OCI-M2 (cell line): Measurements from ENCODE around the gene EPHA6.

Source experiments
- DNase-seq: peaks from one replicate; lab custom pipeline; 2025; ENCODE audit not compliant: unreplicated experiment; lab: John Stamatoyannopoulos, UW

EPHA6 gene

GRCh38 chr3:97689111-97689510 is 874.7 kb downstream of the EPHA6 start:
- no peak for DNase-seq

DNA sequence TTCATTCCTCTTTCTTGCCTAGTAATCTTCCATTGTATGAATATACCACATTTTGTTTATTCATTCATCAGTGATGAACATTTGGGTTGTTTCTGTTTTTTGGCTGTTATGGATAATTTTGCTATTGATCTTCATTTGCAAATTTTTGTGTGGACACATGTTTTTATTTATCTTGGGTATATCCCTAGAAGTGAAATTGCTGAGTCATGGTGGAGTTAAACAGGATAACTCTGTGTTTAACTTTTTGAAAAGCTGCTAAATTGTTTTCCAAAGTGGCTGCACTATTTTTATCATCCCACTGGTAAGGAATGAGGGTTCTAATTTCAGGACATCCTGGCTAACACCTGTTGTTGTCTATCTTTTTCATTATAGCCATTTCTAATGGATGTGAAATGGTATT is 875.6 kb downstream of the EPHA6 start:
- DNase-seq, result no peak

DNA sequence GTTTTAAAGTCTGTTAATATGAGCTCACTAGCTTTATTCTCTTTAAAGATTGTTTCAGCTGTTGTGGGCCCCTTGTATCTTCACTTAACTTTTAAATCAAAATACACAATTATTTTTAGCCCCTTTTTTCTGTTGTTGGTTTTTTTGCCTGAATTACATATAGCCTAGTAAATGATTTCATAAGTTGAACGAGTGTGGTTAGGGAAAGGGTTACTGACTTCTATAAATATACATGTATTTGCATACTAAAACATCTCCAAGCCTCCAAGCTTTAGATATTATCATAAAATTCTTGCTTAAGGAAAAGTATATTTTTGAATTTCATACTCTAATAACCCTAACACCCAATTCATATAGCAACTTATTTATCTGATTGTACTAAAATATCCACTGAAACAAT is 877.0 kb downstream of the EPHA6 start:
- no peak for DNase-seq

DNA sequence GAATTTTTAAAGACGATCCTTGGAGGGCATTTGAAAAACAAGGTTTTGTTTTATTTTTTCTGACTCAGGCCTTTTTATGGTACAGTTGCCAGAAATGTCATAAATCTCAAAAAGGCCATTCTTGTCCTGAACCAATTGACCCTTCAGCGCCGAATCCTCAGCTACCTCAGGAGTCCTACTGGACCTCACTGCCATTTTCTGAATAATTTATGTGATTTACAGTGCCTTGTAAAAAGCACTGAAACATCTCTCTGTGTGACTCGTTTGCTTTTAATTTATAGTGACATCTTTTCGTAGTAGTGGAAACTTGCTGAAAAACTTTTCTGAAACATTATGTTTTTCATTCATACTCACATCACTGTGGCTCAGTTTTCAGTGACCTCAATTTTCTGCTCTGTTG is 878.0 kb downstream of the EPHA6 start:
- no peak for DNase-seq

DNA sequence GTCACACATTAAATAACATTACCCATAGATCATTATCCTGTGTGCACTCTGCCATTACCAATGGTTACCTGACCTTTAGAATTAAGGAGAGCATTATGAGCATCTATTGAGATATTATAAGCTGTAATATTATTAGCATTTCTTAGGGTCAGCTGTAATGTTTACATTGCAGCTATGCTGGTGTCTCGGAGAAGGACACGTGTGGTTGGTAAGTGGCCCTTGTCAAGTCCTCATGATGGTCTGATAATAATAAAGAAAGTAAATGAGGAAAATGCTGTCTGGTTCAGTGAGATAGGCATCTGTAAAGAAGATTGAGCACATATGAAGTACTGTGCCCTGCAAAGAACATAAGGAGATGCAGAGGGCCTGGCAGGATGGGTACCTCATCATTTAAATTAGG is 878.4 kb downstream of the EPHA6 start:
- DNase-seq, result no peak

GRCh38 chr3:97694876-97695275 is 880.5 kb downstream of the EPHA6 start:
- DNase-seq, result no peak

- DNase-seq, result no peak
Measured at GRCh38 chr3:97698691-97699090, 884.3 kb downstream of the EPHA6 start.

GRCh38 chr3:97699889-97700288 is 885.5 kb downstream of the EPHA6 start:
- DNase-seq, result no peak

DNA sequence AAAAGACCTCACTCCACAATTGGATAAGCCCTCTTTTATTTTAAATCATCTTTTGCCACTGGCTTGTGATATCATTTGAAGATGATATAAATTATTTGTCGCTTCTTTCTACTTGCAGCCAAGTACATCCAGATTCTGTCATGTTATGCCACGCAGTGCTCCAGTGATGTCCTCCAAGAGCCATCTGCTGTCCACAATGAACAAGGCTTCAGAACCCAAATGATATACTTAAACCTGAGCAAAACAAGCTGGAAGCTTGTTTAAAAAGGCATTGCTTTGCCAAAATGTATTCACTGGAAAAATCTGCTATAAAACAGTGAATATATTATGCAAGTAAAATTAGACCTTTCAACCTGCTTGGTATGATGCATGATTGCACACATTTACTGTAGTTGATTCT is 891.4 kb downstream of the EPHA6 start:
- DNase-seq, result no peak

- no peak for DNase-seq
Measured at GRCh38 chr3:97706226-97706625, 891.8 kb downstream of the EPHA6 start.

DNA sequence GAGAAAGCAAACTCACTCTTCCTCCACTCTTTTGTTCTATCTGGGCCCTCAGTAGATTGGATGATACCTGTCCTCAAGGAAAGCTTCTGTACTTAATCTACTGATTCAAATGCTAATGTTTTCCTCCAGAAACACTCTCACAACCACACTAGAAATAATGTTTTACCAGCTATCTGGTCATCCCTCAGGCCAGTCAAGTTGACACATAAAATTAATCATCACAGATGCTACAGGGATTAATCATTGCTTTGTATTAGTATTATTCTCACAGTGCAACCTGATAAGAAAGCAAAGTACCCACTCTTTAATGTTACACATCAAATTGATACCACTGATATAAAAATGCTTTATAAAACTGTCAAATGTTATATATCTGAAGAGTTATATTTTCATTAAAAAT is 897.3 kb downstream of the EPHA6 start:
- no peak for DNase-seq

- DNase-seq, result no peak
Measured at GRCh38 chr3:97712919-97713318, 898.5 kb downstream of the EPHA6 start.

GRCh38 chr3:97713634-97714033 is 899.2 kb downstream of the EPHA6 start:
- no peak for DNase-seq

DNA sequence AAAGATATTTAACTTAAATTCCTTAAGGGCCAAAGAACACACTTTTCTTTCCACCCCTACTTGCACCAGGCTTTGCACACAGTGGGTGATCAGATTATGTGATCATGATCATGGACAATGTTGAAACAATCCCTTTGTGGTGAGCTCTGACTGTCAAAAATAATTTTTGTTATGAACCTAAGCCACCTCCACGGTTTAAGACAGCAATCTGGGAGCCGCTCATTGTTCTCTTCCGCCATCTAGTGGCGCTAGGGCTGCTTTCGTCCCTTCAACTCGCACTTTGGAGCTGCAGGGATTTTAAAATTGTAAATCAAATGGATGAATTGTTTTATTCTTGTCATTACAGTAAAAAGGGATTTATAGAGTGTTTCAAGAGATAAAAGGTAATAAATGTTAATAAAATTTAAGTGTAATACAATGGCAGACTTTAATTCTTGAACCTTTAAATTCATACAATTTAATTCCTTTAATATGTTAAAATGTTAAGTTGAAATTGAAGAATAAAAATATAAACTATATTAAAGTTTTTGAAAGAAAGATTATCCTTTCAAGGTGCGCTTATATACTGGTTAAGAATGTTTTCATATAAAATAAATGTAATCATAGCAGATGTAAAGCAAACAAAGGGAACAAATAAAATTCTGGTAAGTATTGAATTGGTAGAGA is 904.9 kb downstream of the EPHA6 start:
- DNase-seq, result peak; percentile 10

- DNase-seq, result no peak
Measured at GRCh38 chr3:97720417-97720816, 906.0 kb downstream of the EPHA6 start.

DNA sequence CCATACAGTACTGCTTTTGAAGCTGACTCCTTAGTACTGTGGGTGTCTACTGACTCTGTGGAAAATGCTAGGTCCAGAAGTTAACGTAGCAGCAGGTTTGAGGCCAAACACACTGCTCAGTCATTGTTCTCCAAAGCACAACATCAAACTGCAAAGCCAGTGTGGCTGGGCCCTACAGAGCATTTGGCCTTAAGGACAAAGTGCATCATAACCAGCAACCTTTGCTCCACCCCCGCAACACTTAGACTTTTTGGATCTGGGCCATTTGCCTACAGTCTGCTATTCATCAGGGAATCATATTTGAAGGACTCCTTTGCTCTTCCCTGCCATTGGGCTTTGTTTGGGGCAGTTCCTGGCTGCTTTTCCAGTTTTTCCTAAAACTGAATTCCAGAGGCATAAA is 907.1 kb downstream of the EPHA6 start:
- DNase-seq, result no peak

DNA sequence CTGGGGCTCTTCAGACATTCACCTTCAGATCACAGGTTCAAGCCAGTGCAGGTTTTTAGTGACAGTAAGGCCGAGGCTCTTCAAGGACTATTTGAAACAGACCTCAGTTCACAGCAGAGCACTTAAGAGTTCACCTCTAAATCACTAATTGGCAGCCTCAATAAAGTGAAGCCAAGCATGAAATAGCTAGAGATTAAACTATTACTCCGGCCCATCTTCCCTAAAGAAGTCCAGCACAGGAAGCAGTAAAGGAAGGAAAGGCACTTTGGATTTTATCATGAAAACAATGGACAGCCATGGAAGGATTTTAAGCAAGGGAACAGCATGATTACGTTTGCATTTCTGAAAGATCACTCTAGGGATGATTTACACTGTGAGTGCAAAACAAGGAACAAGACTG is 922.5 kb downstream of the EPHA6 start:
- DNase-seq, result no peak

DNA sequence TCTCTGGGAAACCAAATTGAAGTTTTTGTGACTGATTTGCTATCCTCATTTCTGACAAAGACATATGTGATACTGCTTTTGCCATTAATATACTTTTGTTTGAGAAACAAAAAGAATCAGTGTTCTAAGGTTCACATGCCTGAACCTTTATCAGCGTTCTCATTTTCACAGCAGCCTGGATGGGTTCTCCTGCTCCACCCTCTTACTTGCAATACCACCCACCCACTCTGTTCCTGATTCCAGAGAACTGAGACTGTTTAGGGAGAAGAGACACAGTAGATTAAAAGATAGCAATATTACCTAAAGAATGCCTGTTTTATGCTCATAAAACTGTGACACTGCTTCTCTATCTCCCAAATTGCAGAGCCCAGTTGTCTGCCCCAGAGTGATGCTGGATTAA is 924.4 kb downstream of the EPHA6 start:
- DNase-seq, result no peak

DNA sequence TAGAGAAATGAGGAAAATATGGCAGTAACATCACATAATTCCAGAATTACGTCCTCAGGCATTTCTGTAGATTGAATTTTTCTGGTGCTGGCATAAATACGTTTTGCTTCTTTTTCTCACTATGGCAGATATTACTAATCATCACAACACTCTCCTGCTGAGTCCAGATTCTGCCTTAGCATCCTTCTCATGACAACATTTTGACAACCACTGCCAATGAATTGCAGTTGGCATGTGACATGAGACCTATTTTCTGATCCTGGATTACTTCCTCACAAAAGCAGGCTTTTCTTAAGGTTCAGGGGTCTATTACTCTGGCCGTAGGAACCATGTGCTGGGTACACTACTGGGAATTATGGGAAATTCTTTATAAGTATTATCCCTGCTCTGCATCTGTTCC is 927.6 kb downstream of the EPHA6 start:
- no peak for DNase-seq

GRCh38 chr3:97744289-97744688 is 929.9 kb downstream of the EPHA6 start:
- DNase-seq, result no peak

- no peak for DNase-seq
Measured at GRCh38 chr3:97763586-97764406, 949.4 kb downstream of the EPHA6 start.

DNA sequence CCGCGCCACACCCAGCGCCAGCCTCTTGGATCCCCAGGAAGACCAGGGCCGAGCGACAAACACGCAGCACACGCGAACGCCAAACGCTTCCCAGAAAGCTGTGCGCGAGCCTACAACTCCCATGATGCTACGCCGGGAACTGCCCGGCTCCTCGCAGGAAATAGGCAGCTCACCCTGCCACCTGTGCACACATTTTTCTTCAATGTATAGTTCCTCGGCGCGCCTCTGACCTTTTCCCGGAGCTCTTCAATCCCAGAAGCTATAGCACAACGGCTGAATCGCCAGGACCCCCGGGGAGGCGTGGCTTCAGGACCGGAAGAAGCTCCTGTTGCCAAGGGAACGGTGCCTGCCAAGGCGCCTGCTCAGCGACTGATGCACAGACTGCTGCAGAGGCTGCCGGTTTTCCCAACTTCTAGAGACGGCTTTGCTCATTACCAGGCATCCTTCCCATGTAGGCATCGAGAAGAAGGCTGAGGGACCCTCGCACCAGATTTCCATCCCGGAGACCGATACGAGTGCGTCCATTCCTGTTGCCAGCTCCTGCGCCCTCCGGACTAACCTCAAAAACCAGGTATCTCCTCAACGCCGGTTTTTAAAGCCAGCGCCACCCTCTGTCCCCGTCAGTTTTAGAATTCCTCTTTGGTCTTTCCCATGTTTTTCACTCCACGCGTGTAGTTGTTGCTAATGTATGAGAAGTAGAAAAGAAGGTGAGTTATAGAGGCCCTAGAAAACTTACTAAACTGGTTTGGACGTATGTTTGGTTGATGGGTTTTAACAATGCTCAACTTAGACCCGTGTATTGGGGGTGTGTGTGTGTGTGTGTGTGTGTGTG is 950.2 kb downstream of the EPHA6 start, which contains the start of gene ARL6:
TSS of gene ARL6 (plus strand) at position 352 of the 832 bp plus-strand sequence. CDS start 3,350 bp downstream, outside the sequence.
- peak; percentile 54 for DNase-seq
